Daoy (cell line): ENCODE data around the gene IL11. TPM values are rescaled to one million over a fixed set of nuclear protein-coding genes. Genes with fewer than 3 reads are reported as not detected.
A peak's percentile ranks its signal among the peaks of the same experiment; 100 is the strongest.

Experiments used
- DNase-seq: peaks from one replicate; pipeline ENCODE4 v3.0.0-alpha.2; 2015; ENCODE audit warnings: low read depth
- total RNA-seq: library from RNA; depleted of rRNA; stranded (reverse); fragments of >200 nt; shearing (Covaris generic); gene quantifications from 2 replicates; pipeline ENCODE4 v1.2.3, GENCODE V29; 2014

IL11 gene
- total RNA-seq, 1 experiment from 2014 or later = 56.5 TPM

GRCh38 chr19:55391191-55391670 is 21.0 kb upstream of the IL11 start:
- DNase-seq = peak; percentile 34

GRCh38 chr19:55390461-55390880 is 20.2 kb upstream of the IL11 start:
- DNase-seq = peak; percentile 53

GRCh38 chr19:55389386-55390317 is 19.4 kb upstream of the IL11 start:
- DNase-seq = no peak

GRCh38 chr19:55387736-55388497 is 17.7 kb upstream of the IL11 start:
- no peak for DNase-seq

- DNase-seq = no peak
Observed at GRCh38 chr19:55386493-55386971, 16.3 kb upstream of the IL11 start.

GRCh38 chr19:55385724-55386492 is 15.6 kb upstream of the IL11 start, which contains the start of gene RPL28:
TSS of gene RPL28 (plus strand) at chr19:55385932. CDS start at chr19:55386358, 426 bp downstream.
- peak; percentile 99 for DNase-seq

- DNase-seq = peak; percentile 97
Observed at GRCh38 chr19:55384920-55385723, 14.9 kb upstream of the IL11 start.

GRCh38 chr19:55384131-55384919 is 14.1 kb upstream of the IL11 start, which contains the start of gene TMEM238:
TSS of gene TMEM238 (minus strand) at chr19:55384292. CDS start at chr19:55384259, 33 bp downstream.
- DNase-seq = no peak

- peak; percentile 82 for DNase-seq
Observed at GRCh38 chr19:55383279-55384130, 13.2 kb upstream of the IL11 start.

GRCh38 chr19:55382522-55383054 is 12.3 kb upstream of the IL11 start:
- no peak for DNase-seq

GRCh38 chr19:55382013-55382412 is 11.8 kb upstream of the IL11 start:
- DNase-seq = no peak

- no peak for DNase-seq
Observed at GRCh38 chr19:55379174-55379573, 8.9 kb upstream of the IL11 start.

- no peak for DNase-seq
Observed at GRCh38 chr19:55377356-55378131, 7.3 kb upstream of the IL11 start.

GRCh38 chr19:55376241-55376933 is 6.1 kb upstream of the IL11 start, which contains the start of gene TMEM190:
TSS of gene TMEM190 (plus strand) at chr19:55376826. CDS start at chr19:55376854, 28 bp downstream.
- DNase-seq = no peak

- peak; percentile 63 for DNase-seq
Observed at GRCh38 chr19:55373993-55374757, 3.9 kb upstream of the IL11 start.
